Spleen (tissue), 11 donors: ENCODE data around the gene P2RX2. TPM values are rescaled to one million over a fixed set of nuclear protein-coding genes. Genes with fewer than 3 reads are reported as not detected.
A peak's percentile ranks its signal among the peaks of the same experiment; 100 is the strongest.

Experiments used
- DNase-seq: peaks from one replicate; pipeline ENCODE4 v3.0.0-alpha.2; 2020
- H3K27ac ChIP-seq, 8 donors: fragments of 200-600 bp; sonication (generic) in 7 of 8; 1 replicate in 4 of 8; 2 replicates in 4 of 8; pipeline versions ENCODE4 v1.5.0 to v1.8.0; 2016 to 2021; ENCODE audit warnings: inconsistent platforms in 4 of 8, mild to moderate bottlenecking in 4 of 8, moderate library complexity in 1 of 8
- H3K27me3 ChIP-seq, 7 donors: fragments of 200-600 bp; sonication (generic) in 6 of 7; replicated peaks in 1 of 7; 1 replicate in 4 of 7; 2 replicates in 3 of 7; pipeline versions ENCODE4 v1.5.0 to v1.8.0; 2016 to 2021; ENCODE audit warnings: inconsistent platforms in 3 of 7, mild to moderate bottlenecking in 1 of 7
- H3K36me3 ChIP-seq, 6 donors: fragments of 200-600 bp; sonication (generic) in 5 of 6; 1 replicate in 4 of 6; 2 replicates in 2 of 6; pipeline versions ENCODE4 v1.5.0 to v1.8.0; 2016 to 2021; ENCODE audit warnings: inconsistent platforms in 2 of 6
- H3K4me1 ChIP-seq, 6 donors: fragments of 200-600 bp; sonication (generic) in 5 of 6; 1 replicate in 3 of 6; 2 replicates in 3 of 6; pipeline versions ENCODE4 v1.5.0 to v1.8.0; 2016 to 2021; ENCODE audit warnings: inconsistent platforms in 3 of 6
- H3K4me3 ChIP-seq, 8 donors: fragments of 200-600 bp; sonication (generic) in 7 of 8; 1 replicate in 4 of 8; 2 replicates in 4 of 8; pipeline versions ENCODE4 v1.5.0 to v1.8.0; 2016 to 2021; ENCODE audit warnings: inconsistent platforms in 4 of 8, mild to moderate bottlenecking in 4 of 8, moderate library complexity in 2 of 8
- H3K9me3 ChIP-seq, 8 donors: fragments of 200-600 bp; sonication (generic) in 7 of 8; 1 replicate in 4 of 8; 2 replicates in 4 of 8; pipeline versions ENCODE4 v1.5.0 to v1.8.0; 2016 to 2021; ENCODE audit warnings: inconsistent platforms in 4 of 8
- POLR2A ChIP-seq, 3 donors: fragments of 450-650 bp; IDR thresholded peaks; one replicate each; pipeline ENCODE4 v1.5.1; 2017; ENCODE audit warnings: antibody characterized with exemption in 3 of 3, mild to moderate bottlenecking in 1 of 3
- POLR2AphosphoS5 ChIP-seq, 3 donors: sonication (generic); formaldehyde crosslinking; IDR thresholded peaks; one replicate each; pipeline ENCODE4 v1.5.1; 2017; ENCODE audit warnings: antibody characterized with exemption in 3 of 3
- WGBS, 5 donors: extraction: QIAGEN DNeasy Blood & Tissue Kit in 3 of 5; methylation state at CpG; one replicate each; pipeline versions ENCODE4 v1.1.5 to v1.1.7; 2013 to 2018; 5-methylcytosine and 5-hydroxymethylcytosine counted together
- intact Hi-C: fragments of 100-400 bp; cut with DNase I; formaldehyde crosslinking; loops from one replicate; pipeline ENCODE4 v1.15.0; 2023; ENCODE audit warnings: low total_unique reads
- polyA plus RNA-seq, 3 donors: library from polyadenylated mRNA; stranded (reverse); fragments of 200-250 nt; gene quantifications; one replicate each; pipeline ENCODE4 v1.2.1, GENCODE V29; 2013
- total RNA-seq, 7 donors: library from RNA; depleted of rRNA in 3 of 7; stranded (reverse); fragments of >200 nt in 3 of 7; fragmentation: NEBNext Ultra II Directional in 4 of 7; extraction: Animal tissue kit (Norgen Biotek cat#: 25700) in 4 of 7; gene quantifications; one replicate each; pipeline versions ENCODE4 v1.1.0 to v1.2.1, GENCODE V29; 2016 to 2021
- TF ChIP-seq, protein P1 (sequence below), 11 experiments: fragments of 200-600 bp in 7 of 11; fragments of 450-650 bp in 4 of 11; sonication (generic) in 4 of 11; IDR thresholded peaks in 8 of 11; conservative IDR thresholded peaks in 3 of 11; 1 replicate in 7 of 11; 2 replicates in 4 of 11; pipeline versions ENCODE4 v1.4.0 to v1.8.0; 2016 to 2021; ENCODE audit warnings: antibody characterized with exemption in 11 of 11, inconsistent platforms in 4 of 11, mild to moderate bottlenecking in 1 of 11
- donor health status: healthy with polysubstance abuse.
- donor health status: DM: no; HTN: no; CAD: no; lungs with moderate emphysema.
- donor health status: DM: no; HTN: no; CAD: no.
- donor health status: Bipolar disorder and iron deficiency.
- donor health status: healthy.
- donor health status: DM: no; HTN: no; CAD: no.
- donor health status: DM: yes; HTN: yes; CAD: no.

The P2RX2 gene
- total and polyA plus RNA-seq, 10 donors = 0.77 to 4.5 (median 2.5) TPM

DNA sequence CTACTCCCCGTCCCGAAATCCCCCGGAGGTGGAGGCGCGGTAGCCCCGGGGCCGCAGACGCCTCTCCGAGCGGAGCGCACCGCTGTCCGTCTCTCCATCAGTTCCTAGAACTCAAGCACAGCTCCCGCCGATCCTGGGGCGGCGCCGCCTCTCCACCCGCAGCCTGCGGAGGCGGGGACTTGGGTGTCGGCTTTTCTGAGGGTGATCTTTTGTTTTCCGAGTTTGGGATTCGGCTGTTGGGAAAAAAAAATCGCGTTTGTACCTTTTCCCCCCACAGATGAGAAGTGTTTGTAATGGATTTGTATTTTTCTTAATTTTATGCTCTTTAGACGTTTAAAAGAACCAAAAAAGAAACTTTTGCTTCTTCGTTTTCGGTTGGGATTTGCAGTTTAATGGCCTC, 34.8 kb upstream of the P2RX2 start:
- DNase-seq = no peak

DNA sequence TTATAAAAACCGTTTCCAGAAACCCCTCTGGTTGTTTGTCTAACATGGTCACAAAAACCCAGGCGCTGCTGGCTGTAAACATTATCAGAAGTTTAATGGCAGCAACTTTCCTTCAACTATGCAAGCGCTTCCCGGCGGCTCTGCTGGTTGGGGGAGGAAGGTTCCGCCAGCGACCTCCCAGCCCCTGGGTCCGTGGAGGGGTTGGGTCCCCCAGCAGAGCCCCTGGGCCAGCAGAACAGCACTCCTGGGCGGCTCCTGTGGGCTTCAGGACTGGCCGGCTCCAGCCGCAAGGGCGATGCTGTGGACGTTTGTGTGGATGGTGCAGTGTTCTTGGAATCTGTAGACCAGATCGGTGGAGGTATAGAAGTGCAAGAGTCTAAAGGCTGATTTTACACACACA, 34.1 kb upstream of the P2RX2 start:
- Histone ChIP-seq H3K4me1 (no peaks in the 10 kb centered on the region), H3K27ac (no peak overlapping the region), H3K36me3 (peaks cover 4 to 55% (median 16%) of the 10 kb centered on the region in 6 donors), H3K4me3 (no peak overlapping the region), H3K27me3 (no peaks in the 10 kb centered on the region), H3K9me3 (peaks cover 0 to 6% (median 0%) of the 10 kb centered on the region in 8 donors)
- TF ChIP-seq POLR2AphosphoS5 (IDR thresholded peaks at IDR 0.05) (no peak), POLR2A (IDR thresholded peaks at IDR 0.05) (no peak)
- TF ChIP-seq, protein P1, sequence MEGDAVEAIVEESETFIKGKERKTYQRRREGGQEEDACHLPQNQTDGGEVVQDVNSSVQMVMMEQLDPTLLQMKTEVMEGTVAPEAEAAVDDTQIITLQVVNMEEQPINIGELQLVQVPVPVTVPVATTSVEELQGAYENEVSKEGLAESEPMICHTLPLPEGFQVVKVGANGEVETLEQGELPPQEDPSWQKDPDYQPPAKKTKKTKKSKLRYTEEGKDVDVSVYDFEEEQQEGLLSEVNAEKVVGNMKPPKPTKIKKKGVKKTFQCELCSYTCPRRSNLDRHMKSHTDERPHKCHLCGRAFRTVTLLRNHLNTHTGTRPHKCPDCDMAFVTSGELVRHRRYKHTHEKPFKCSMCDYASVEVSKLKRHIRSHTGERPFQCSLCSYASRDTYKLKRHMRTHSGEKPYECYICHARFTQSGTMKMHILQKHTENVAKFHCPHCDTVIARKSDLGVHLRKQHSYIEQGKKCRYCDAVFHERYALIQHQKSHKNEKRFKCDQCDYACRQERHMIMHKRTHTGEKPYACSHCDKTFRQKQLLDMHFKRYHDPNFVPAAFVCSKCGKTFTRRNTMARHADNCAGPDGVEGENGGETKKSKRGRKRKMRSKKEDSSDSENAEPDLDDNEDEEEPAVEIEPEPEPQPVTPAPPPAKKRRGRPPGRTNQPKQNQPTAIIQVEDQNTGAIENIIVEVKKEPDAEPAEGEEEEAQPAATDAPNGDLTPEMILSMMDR (IDR thresholded peaks at IDR 0.05 in 8 of 11, conservative IDR thresholded peaks at IDR 0.05 in 3 of 11) = no peak
- no peak for DNase-seq
- 87 to 91% (median 90%) methylated on average over 12 to 14 of the region's 14 CpGs for WGBS, 5 donors
- intact Hi-C loops = no loop called here

More for the DNA sequence above, 34.8 kb upstream of the P2RX2 start:
- WGBS, 5 donors = 84 to 91% (median 86%) methylated on average over 26 to 29 of the region's 29 CpGs
- Histone ChIP-seq H3K4me3 (no peak overlapping the region), H3K4me1 (no peaks in the 10 kb centered on the region), H3K27me3 (no peaks in the 10 kb centered on the region), H3K27ac (no peak overlapping the region), H3K9me3 (peaks cover 0 to 1% (median 0%) of the 10 kb centered on the region in 8 donors), H3K36me3 (peaks cover 4 to 62% (median 16%) of the 10 kb centered on the region in 6 donors)
- intact Hi-C loops = no loop called here
- TF ChIP-seq POLR2A (IDR thresholded peaks at IDR 0.05) = no peak
- TF ChIP-seq POLR2AphosphoS5 (IDR thresholded peaks at IDR 0.05) = peak in 1 of 3 donors; percentile 33
- TF ChIP-seq, protein P1 (IDR thresholded peaks at IDR 0.05 in 8 of 11, conservative IDR thresholded peaks at IDR 0.05 in 3 of 11) = no peak

DNA sequence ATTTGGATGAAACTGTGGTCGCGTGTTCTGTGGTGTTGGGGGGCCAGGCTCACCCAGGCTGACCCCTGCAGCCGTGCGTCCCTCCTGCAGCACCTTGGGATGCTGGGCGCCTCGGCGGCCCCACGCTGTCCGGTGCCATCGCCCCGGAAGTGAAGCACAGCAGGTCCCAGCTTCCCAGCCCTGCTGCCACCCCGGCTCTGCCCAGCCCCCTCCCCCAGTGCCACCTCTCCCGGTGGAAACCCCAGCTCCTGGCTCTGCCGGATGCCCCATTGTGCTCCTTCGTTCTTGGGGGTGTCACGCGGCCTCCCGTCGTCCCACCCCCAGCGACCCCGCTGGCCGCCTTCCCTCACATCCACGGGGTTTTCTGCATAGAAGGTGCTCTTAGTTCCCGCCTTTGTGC, 33.4 kb upstream of the P2RX2 start:
- Histone ChIP-seq H3K36me3 (peaks cover 4 to 48% (median 14%) of the 10 kb centered on the region in 6 donors), H3K27ac (no peak overlapping the region), H3K4me3 (no peak overlapping the region), H3K9me3 (peaks cover 0 to 6% (median 0%) of the 10 kb centered on the region in 8 donors), H3K4me1 (no peaks in the 10 kb centered on the region), H3K27me3 (no peaks in the 10 kb centered on the region)
- intact Hi-C loops = no loop called here
- no peak for DNase-seq
- 80 to 88% (median 86%) methylated on average over 22 to 24 of the region's 24 CpGs for WGBS, 5 donors
- TF ChIP-seq, protein P1 (IDR thresholded peaks at IDR 0.05 in 8 of 11, conservative IDR thresholded peaks at IDR 0.05 in 3 of 11) = no peak
- TF ChIP-seq POLR2A (IDR thresholded peaks at IDR 0.05) (no peak), POLR2AphosphoS5 (IDR thresholded peaks at IDR 0.05) (no peak)

DNA sequence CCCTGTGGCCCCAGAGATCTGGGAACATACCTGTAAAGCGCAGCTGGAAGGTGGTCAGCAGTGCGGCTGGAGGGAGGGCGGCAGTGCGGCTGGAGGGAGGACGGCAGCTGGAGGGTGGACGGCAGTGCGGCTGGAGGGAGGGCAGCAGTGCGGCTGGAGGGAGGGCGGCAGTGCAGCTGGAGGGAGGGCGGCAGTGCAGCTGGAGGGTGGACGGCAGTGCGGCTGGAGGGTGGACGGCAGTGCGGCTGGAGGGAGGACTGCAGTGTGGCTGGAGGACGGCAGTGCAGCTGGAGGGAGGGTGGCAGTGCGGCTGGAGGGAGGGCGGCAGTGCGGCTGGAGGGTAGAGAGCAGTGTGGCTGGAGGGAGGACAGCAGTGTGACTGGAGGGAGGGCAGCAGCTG, 31.6 kb upstream of the P2RX2 start:
- H3K9me3 ChIP-seq = peaks cover 0 to 6% (median 0%) of the 10 kb centered on the region in 8 donors
- intact Hi-C loops = no loop called here
- no peak for DNase-seq
- WGBS, 5 donors = 83 to 94% (median 89%) methylated on average over 18 of the region's 18 CpGs
- no peak for TF ChIP-seq POLR2A (IDR thresholded peaks at IDR 0.05)
- TF ChIP-seq POLR2AphosphoS5 (IDR thresholded peaks at IDR 0.05) = no peak
- TF ChIP-seq, protein P1 (IDR thresholded peaks at IDR 0.05 in 8 of 11, conservative IDR thresholded peaks at IDR 0.05 in 3 of 11) = no peak
- no peak overlapping the region for H3K27ac ChIP-seq
- no peaks in the 10 kb centered on the region for H3K27me3 ChIP-seq
- peaks cover 0 to 30% (median 8%) of the 10 kb centered on the region in 6 donors for H3K36me3 ChIP-seq
- H3K4me3 ChIP-seq = no peak overlapping the region
- no peaks in the 10 kb centered on the region for H3K4me1 ChIP-seq
